B cell (primary cell): ENCODE measurements around the gene KAZN. TPM values are rescaled to one million over a fixed set of nuclear protein-coding genes. Genes with fewer than 3 reads are reported as not detected.

ENCODE experiments used
- ATAC-seq: fragments of 200-7000 bp; cut with Tn5 transposase; one replicate; pipeline ENCODE4 v1.10.0; 2021; ENCODE audit warnings: low read depth, mild to moderate bottlenecking, moderate number of reproducible peaks, moderate library complexity
- CTCF ChIA-PET: fragments of 350-600 bp; sonication (Branson Sonifier 250); formaldehyde crosslinking; loops from one replicate; lab custom pipeline; 2021; ENCODE audit warnings: antibody characterized with exemption, inconsistent platforms; lab: Charles Lee
- POLR2A ChIA-PET: fragments of 350-600 bp; sonication (Branson Sonifier 250); formaldehyde crosslinking; loops from one replicate; lab custom pipeline; 2021; ENCODE audit warnings: antibody characterized with exemption; lab: Charles Lee
- DNase-seq: peaks from one replicate; pipeline ENCODE4 v3.0.0; 2013
- H2AFZ ChIP-seq: 2 replicates; pipeline ENCODE4 v1.6.1; 2012; ENCODE audit warnings: mild to moderate bottlenecking, low read depth, low read length; ENCODE audit not compliant: insufficient read depth, poor library complexity, severe bottlenecking
- H3K27ac ChIP-seq, 2 donors: 1 replicate in 1 of 2; 2 replicates in 1 of 2; pipeline ENCODE4 v1.5.1; 2012 to 2013; ENCODE audit warnings: low read length in 2 of 2, mild to moderate bottlenecking in 2 of 2, moderate library complexity in 1 of 2
- H3K27me3 ChIP-seq, 4 experiments: fragments of 200-600 bp in 1 of 4; sonication (generic) in 1 of 4; replicated peaks in 1 of 4; 1 replicate in 2 of 4; 2 replicates in 2 of 4; pipeline versions ENCODE4 v1.6.1 to v1.7.0; 2013 to 2016; ENCODE audit warnings: low read length in 3 of 4, mild to moderate bottlenecking in 2 of 4, mixed read lengths in 1 of 4, moderate library complexity in 1 of 4; ENCODE audit not compliant: insufficient read depth in 4 of 4, control insufficient read depth in 3 of 4; ENCODE audit errors: control extremely low read depth in 1 of 4
- H3K36me3 ChIP-seq, 2 experiments: replicated peaks in 1 of 2; 1 replicate in 1 of 2; 2 replicates in 1 of 2; pipeline versions ENCODE4 v1.6.1 to v1.7.1; 2013; ENCODE audit warnings: low read length in 1 of 2; ENCODE audit not compliant: insufficient read depth in 2 of 2, control insufficient read depth in 1 of 2; ENCODE audit errors: control extremely low read depth in 1 of 2, extremely low read depth in 1 of 2
- H3K4me1 ChIP-seq, 2 donors: fragments of 200-600 bp in 1 of 2; sonication (generic) in 1 of 2; 1 replicate in 1 of 2; 2 replicates in 1 of 2; pipeline versions ENCODE4 v1.5.1 to v1.6.1; 2013 to 2017; ENCODE audit warnings: low read length in 2 of 2; ENCODE audit not compliant: control insufficient read depth in 2 of 2, insufficient read depth in 2 of 2
- H3K4me2 ChIP-seq: replicated peaks from 2 replicates; pipeline ENCODE3; 2012; ENCODE audit warnings: mild to moderate bottlenecking, low read depth, low read length; ENCODE audit not compliant: poor library complexity, severe bottlenecking
- H3K4me3 ChIP-seq, 5 experiments: fragments of 200-600 bp in 1 of 5; sonication (generic) in 1 of 5; 1 replicate in 3 of 5; 2 replicates in 2 of 5; pipeline versions ENCODE4 v1.5.1 to v1.7.0; 2011 to 2016; ENCODE audit warnings: low read length in 4 of 5, mild to moderate bottlenecking in 4 of 5, low read depth in 2 of 5, control low read depth in 1 of 5, moderate library complexity in 1 of 5; ENCODE audit not compliant: insufficient read depth in 1 of 5; ENCODE audit errors: control extremely low read depth in 1 of 5, extremely low read depth in 1 of 5
- H3K79me2 ChIP-seq: fragments of 200-600 bp; sonication (generic); one replicate; pipeline ENCODE4 v1.6.0; 2016; ENCODE audit warnings: low read length; ENCODE audit not compliant: control insufficient read depth, insufficient read depth
- H3K9ac ChIP-seq: fragments of 200-600 bp; sonication (generic); 2 replicates; pipeline ENCODE4 v1.6.1; 2017; ENCODE audit warnings: mild to moderate bottlenecking, low read length, moderate library complexity
- H3K9me3 ChIP-seq, 3 donors: one replicate each; pipeline versions ENCODE4 v1.6.1 to v1.7.1; 2013; ENCODE audit warnings: low read length in 2 of 3; ENCODE audit not compliant: control insufficient read depth in 2 of 3, insufficient read depth in 1 of 3; ENCODE audit errors: control extremely low read depth in 1 of 3
- H4K20me1 ChIP-seq: 2 replicates; pipeline ENCODE4 v1.6.0; 2012; ENCODE audit warnings: mild to moderate bottlenecking, low read length; ENCODE audit not compliant: insufficient read depth, control insufficient read depth, poor library complexity, severe bottlenecking
- H3K27ac Mint-ChIP-seq: one replicate; pipeline ENCODE4 v1.8.0; 2021; ENCODE audit warnings: mixed read lengths
- H3K27me3 Mint-ChIP-seq: one replicate; pipeline ENCODE4 v1.8.0; 2021; ENCODE audit warnings: mixed read lengths
- H3K4me1 Mint-ChIP-seq: one replicate; pipeline ENCODE4 v1.8.0; 2021; ENCODE audit warnings: mixed read lengths
- H3K4me3 Mint-ChIP-seq: one replicate; pipeline ENCODE4 v1.8.0; 2021; ENCODE audit warnings: mixed read lengths
- H3K9me3 Mint-ChIP-seq: one replicate; pipeline ENCODE4 v1.8.0; 2022; ENCODE audit warnings: mixed read lengths; ENCODE audit not compliant: insufficient read depth
- CTCF ChIP-seq: fragments of 200-600 bp; IDR thresholded peaks from one replicate; pipeline ENCODE4 v1.8.0; 2022; ENCODE audit warnings: antibody characterized with exemption, mild to moderate bottlenecking
- EZH2 ChIP-seq: IDR thresholded peaks from 2 replicates; pipeline ENCODE4 v1.6.1; 2012; ENCODE audit warnings: borderline replicate concordance, low read depth, mild to moderate bottlenecking, moderate library complexity, low read length; ENCODE audit not compliant: insufficient read depth, poor library complexity, severe bottlenecking
- WGBS: methylation state at CpG from one replicate; pipeline ENCODE4 v1.1.5; 2013; ENCODE audit warnings: missing lambda C conversion rate; ENCODE audit not compliant: insufficient coverage; 5-methylcytosine and 5-hydroxymethylcytosine counted together
- intact Hi-C: fragments of 100-400 bp; cut with micrococcal nuclease; formaldehyde crosslinking; loops from one replicate; pipeline ENCODE4 v1.10.0; 2022
- polyA plus RNA-seq: library from polyadenylated mRNA; depleted of rRNA; stranded (reverse); fragments of >200 nt; gene quantifications from 2 replicates; pipeline ENCODE4 v1.2.3, GENCODE V29; 2012
- total RNA-seq, 2 donors: library from RNA; stranded (reverse); fragments of 120-200 nt in 1 of 2; gene quantifications; 1 replicate in 1 of 2; 2 replicates in 1 of 2; pipeline versions ENCODE4 v1.2.3 to v1.2.4, GENCODE V29; 2013 to 2022

The KAZN gene
- total and polyA plus RNA-seq, 2 donors (not counting 1 experiment from before 2014, with no cell fraction given), result 0.13 to 0.39 TPM

- Histone ChIP-seq H3K4me2 (no peak overlapping the region), H3K4me3 (no peak overlapping the region), H4K20me1 (no peaks in the 10 kb centered on the region), H3K9me3 (peaks cover 0 to 11% (median 0%) of the 10 kb centered on the region in 3 donors), H3K4me1 (no peaks in the 10 kb centered on the region), H2AFZ (no peak overlapping the region), H3K9ac (no peak overlapping the region), H3K27ac (no peak overlapping the region), H3K27me3 (no peaks in the 10 kb centered on the region), H3K36me3 (no peaks in the 10 kb centered on the region), H3K79me2 (no peaks in the 10 kb centered on the region)
- Mint-ChIP-seq H3K27me3 (no peaks in the 10 kb centered on the region), H3K9me3 (peaks cover 4% of the 10 kb centered on the region), H3K4me3 (no peak overlapping the region), H3K27ac (no peak overlapping the region), H3K4me1 (no peaks in the 10 kb centered on the region)
- ATAC-seq (no peak), DNase-seq (no peak)
- no peak for TF ChIP-seq EZH2
- no peak for TF ChIP-seq CTCF
- intact Hi-C loops, result no loop called here
- CTCF ChIA-PET, result no interaction called here
- POLR2A ChIA-PET, result no interaction called here
- 86% methylated on average over 5 of the region's 5 CpGs for WGBS
Observed at GRCh38 chr1:14716474-14716873, 118.0 kb downstream of the KAZN start.

DNA sequence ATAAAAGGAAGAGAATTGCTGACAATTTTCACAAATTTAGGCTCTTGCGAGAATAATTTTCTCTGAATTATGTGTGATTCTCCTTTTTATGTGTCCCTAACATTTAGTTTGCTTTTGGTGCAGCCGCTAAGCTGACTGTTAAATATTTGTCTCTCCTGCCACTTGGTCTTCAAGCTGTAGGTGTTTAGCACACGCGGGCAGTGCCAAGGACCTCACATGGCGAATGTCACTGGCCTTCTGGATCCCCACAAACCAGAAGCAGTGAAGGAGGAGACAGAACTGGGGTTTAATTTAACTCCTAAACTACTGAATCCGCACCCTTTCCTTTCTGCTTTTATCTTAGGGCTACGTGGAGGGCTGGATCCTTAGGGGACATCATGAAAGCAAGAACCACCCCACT, 120.0 kb downstream of the KAZN start:
- ATAC-seq (no peak), DNase-seq (no peak)
- 80% methylated on average over 1 of the region's 7 CpGs for whole genome bisulfite sequencing
- H3K79me2 ChIP-seq, result no peaks in the 10 kb centered on the region
- POLR2A ChIA-PET, result no interaction called here
- H2AFZ ChIP-seq, result no peak overlapping the region
- Mint-ChIP-seq H3K4me3 (no peak overlapping the region), H3K4me1 (no peaks in the 10 kb centered on the region), H3K27ac (no peak overlapping the region), H3K27me3 (no peaks in the 10 kb centered on the region), H3K9me3 (peaks cover 4% of the 10 kb centered on the region)
- CTCF ChIA-PET, result no interaction called here
- H3K4me1 ChIP-seq, result no peaks in the 10 kb centered on the region
- no peaks in the 10 kb centered on the region for H3K36me3 ChIP-seq
- TF ChIP-seq EZH2 (no peak), CTCF (no peak)
- peaks cover 0 to 11% (median 0%) of the 10 kb centered on the region in 3 donors for H3K9me3 ChIP-seq
- no peak overlapping the region for H3K4me3 ChIP-seq
- H4K20me1 ChIP-seq, result no peaks in the 10 kb centered on the region
- H3K27ac ChIP-seq, result no peak overlapping the region
- intact Hi-C loops, result no loop called here
- H3K9ac ChIP-seq, result no peak overlapping the region
- no peaks in the 10 kb centered on the region for H3K27me3 ChIP-seq
- no peak overlapping the region for H3K4me2 ChIP-seq
